Vagina (tissue), 2 donors: ENCODE measurements around the gene CDH6. TPM values are rescaled to one million over a fixed set of nuclear protein-coding genes. Genes with fewer than 3 reads are reported as not detected.
A peak's percentile ranks its signal among the peaks of the same experiment; 100 is the strongest.

Source experiments
- DNase-seq, 2 donors: peaks; one replicate each; pipeline ENCODE4 v3.0.0-alpha.2; 2017; ENCODE audit errors: extremely low spot score in 2 of 2
- H3K27ac ChIP-seq: fragments of 200-600 bp; sonication (generic); one replicate; pipeline ENCODE4 v1.5.1; 2019
- H3K27me3 ChIP-seq: fragments of 200-600 bp; sonication (generic); one replicate; pipeline ENCODE4 v1.5.1; 2019
- H3K36me3 ChIP-seq, 2 donors: fragments of 200-600 bp; sonication (generic); one replicate each; pipeline ENCODE4 v1.5.1; 2017 to 2019
- H3K4me1 ChIP-seq: fragments of 200-600 bp; sonication (generic); one replicate; pipeline ENCODE4 v1.5.1; 2019
- H3K4me3 ChIP-seq, 2 donors: fragments of 200-600 bp; sonication (generic); 1 replicate in 1 of 2; 2 replicates in 1 of 2; pipeline ENCODE4 v1.5.1; 2016 to 2019
- H3K9me3 ChIP-seq: fragments of 200-600 bp; sonication (generic); one replicate; pipeline ENCODE4 v1.5.1; 2019
- CTCF ChIP-seq, 3 experiments: fragments of 450-650 bp in 2 of 3; fragments of 200-600 bp in 1 of 3; sonication (generic) in 1 of 3; IDR thresholded peaks; one replicate each; pipeline ENCODE4 v1.5.1; 2017 to 2019; ENCODE audit warnings: antibody characterized with exemption in 3 of 3, mild to moderate bottlenecking in 2 of 3, moderate library complexity in 2 of 3
- POLR2A ChIP-seq, 2 donors: fragments of 450-650 bp; IDR thresholded peaks; one replicate each; pipeline ENCODE4 v1.6.1; 2017; ENCODE audit warnings: antibody characterized with exemption in 2 of 2, mild to moderate bottlenecking in 2 of 2, moderate library complexity in 2 of 2
- POLR2AphosphoS5 ChIP-seq, 2 donors: sonication (generic); formaldehyde crosslinking; IDR thresholded peaks; one replicate each; pipeline ENCODE4 v1.9.0; 2017; ENCODE audit warnings: antibody characterized with exemption in 2 of 2, mild to moderate bottlenecking in 2 of 2, low read depth in 1 of 2; ENCODE audit not compliant: insufficient read depth in 1 of 2
- intact Hi-C: fragments of 100-400 bp; cut with DNase I; formaldehyde crosslinking; loops from one replicate; pipeline ENCODE4 v1.15.1; 2023
- total RNA-seq: library from RNA; depleted of rRNA; stranded (reverse); fragments of >200 nt; gene quantifications from one replicate; pipeline ENCODE4 v1.2.3, GENCODE V29; 2016

CDH6 gene
- total RNA-seq, 1 donor from 2014 or later: 5.2 TPM

GRCh38 chr5:31232273-31232888 lies 38.9 kb downstream of the CDH6 start:
- H3K27me3 ChIP-seq: no peaks in the 10 kb centered on the region
- H3K36me3 ChIP-seq: no peaks in the 10 kb centered on the region
- intact Hi-C loops: no loop called here
- TF ChIP-seq POLR2AphosphoS5 (IDR thresholded peaks at IDR 0.05; ENCODE audit: insufficient read depth in 1 of 2, low read depth in 1 of 2) (no peak), CTCF (IDR thresholded peaks at IDR 0.05) (peak in 1 of 3 experiments; percentile 49), POLR2A (IDR thresholded peaks at IDR 0.05) (no peak)
- no peak for DNase-seq
- no peaks in the 10 kb centered on the region for H3K4me1 ChIP-seq
- H3K27ac ChIP-seq: no peak overlapping the region
- no peak overlapping the region for H3K4me3 ChIP-seq
- no peaks in the 10 kb centered on the region for H3K9me3 ChIP-seq

- no peaks in the 10 kb centered on the region for H3K9me3 ChIP-seq
- no peak overlapping the region for H3K4me3 ChIP-seq
- DNase-seq: no peak
- H3K27ac ChIP-seq: no peak overlapping the region
- H3K4me1 ChIP-seq: no peaks in the 10 kb centered on the region
- H3K36me3 ChIP-seq: no peaks in the 10 kb centered on the region
- no peak for TF ChIP-seq CTCF (IDR thresholded peaks at IDR 0.05)
- TF ChIP-seq POLR2AphosphoS5 (IDR thresholded peaks at IDR 0.05; ENCODE audit: insufficient read depth in 1 of 2, low read depth in 1 of 2): no peak
- TF ChIP-seq POLR2A (IDR thresholded peaks at IDR 0.05): no peak
- intact Hi-C loops: no loop called here
- no peaks in the 10 kb centered on the region for H3K27me3 ChIP-seq
Observed at GRCh38 chr5:31235381-31235780, 41.9 kb downstream of the CDH6 start.

GRCh38 chr5:31236339-31236738 lies 42.9 kb downstream of the CDH6 start:
- TF ChIP-seq CTCF (IDR thresholded peaks at IDR 0.05) (no peak), POLR2A (IDR thresholded peaks at IDR 0.05) (no peak), POLR2AphosphoS5 (IDR thresholded peaks at IDR 0.05; ENCODE audit: insufficient read depth in 1 of 2, low read depth in 1 of 2) (no peak)

GRCh38 chr5:31237174-31237573 lies 43.7 kb downstream of the CDH6 start:
- no peak for TF ChIP-seq POLR2A (IDR thresholded peaks at IDR 0.05)
- intact Hi-C loops: no loop called here
- H3K27me3 ChIP-seq: no peaks in the 10 kb centered on the region
- no peak overlapping the region for H3K27ac ChIP-seq
- no peak overlapping the region for H3K4me3 ChIP-seq
- no peaks in the 10 kb centered on the region for H3K9me3 ChIP-seq
- no peaks in the 10 kb centered on the region for H3K4me1 ChIP-seq
- H3K36me3 ChIP-seq: no peaks in the 10 kb centered on the region
- DNase-seq: no peak

More at GRCh38 chr5:31236339-31236738, 42.9 kb downstream of the CDH6 start:
- no peak for DNase-seq
- Histone ChIP-seq H3K27me3 (no peaks in the 10 kb centered on the region), H3K27ac (no peak overlapping the region), H3K4me3 (no peak overlapping the region), H3K4me1 (no peaks in the 10 kb centered on the region), H3K36me3 (no peaks in the 10 kb centered on the region), H3K9me3 (no peaks in the 10 kb centered on the region)
- intact Hi-C loops: no loop called here

- no peak for DNase-seq
- no peaks in the 10 kb centered on the region for H3K36me3 ChIP-seq
- TF ChIP-seq POLR2AphosphoS5 (IDR thresholded peaks at IDR 0.05; ENCODE audit: insufficient read depth in 1 of 2, low read depth in 1 of 2) (no peak), CTCF (IDR thresholded peaks at IDR 0.05) (no peak), POLR2A (IDR thresholded peaks at IDR 0.05) (no peak)
- no peaks in the 10 kb centered on the region for H3K27me3 ChIP-seq
- H3K9me3 ChIP-seq: no peaks in the 10 kb centered on the region
- H3K27ac ChIP-seq: no peak overlapping the region
- H3K4me3 ChIP-seq: no peak overlapping the region
- intact Hi-C loops: no loop called here
- no peaks in the 10 kb centered on the region for H3K4me1 ChIP-seq
Observed at GRCh38 chr5:31238497-31238896, 45.0 kb downstream of the CDH6 start.
